SK-N-SH (cell line): Measurements from ENCODE around the gene PEPD. TPM values are rescaled to one million over a fixed set of nuclear protein-coding genes. Genes with fewer than 3 reads are reported as not detected.

Experiments
- CTCF ChIA-PET: fragments of 300-600, 350-600 bp; formaldehyde crosslinking; extraction: SDS; loops from one replicate; lab custom pipeline; 2021; lab: Yijun Ruan, JAX
- POLR2A ChIA-PET: fragments of 350-600 bp; sonication (Branson Sonifier 250); formaldehyde crosslinking; extraction: SDS; loops from one replicate; lab custom pipeline; 2020; ENCODE audit warnings: antibody characterized with exemption, inconsistent platforms; lab: Yijun Ruan, JAX
- DNase-seq: peaks from one replicate; pipeline ENCODE4 v3.0.0; 2012
- H2AFZ ChIP-seq: fragments of 200-600 bp; sonication (generic); 2 replicates; pipeline ENCODE4 v1.8.1; 2016; ENCODE audit warnings: antibody characterized with exemption, mild to moderate bottlenecking, low read depth
- H3F3A ChIP-seq: fragments of 200-600 bp; sonication (generic); replicated peaks from 2 replicates; pipeline ENCODE3; 2016; ENCODE audit warnings: antibody characterized with exemption, mild to moderate bottlenecking; ENCODE audit not compliant: insufficient read depth
- H3K27ac ChIP-seq, 2 experiments: fragments of 200-500 bp in 1 of 2; fragments of 200-600 bp in 1 of 2; sonication (Bioruptor generic) in 1 of 2; sonication (generic), shearing (Covaris generic) in 1 of 2; 2 replicates each; pipeline versions ENCODE4 v1.5.1 to v1.6.1; 2014 to 2016; ENCODE audit warnings: low read depth in 2 of 2, inconsistent platforms in 1 of 2, low read length in 1 of 2, mild to moderate bottlenecking in 1 of 2, mixed read lengths in 1 of 2
- H3K27me3 ChIP-seq: fragments of 200-600 bp; sonication (generic), shearing (Covaris generic); 2 replicates; pipeline ENCODE4 v1.6.1; 2016; ENCODE audit warnings: mixed run types; ENCODE audit not compliant: insufficient read depth
- H3K36me3 ChIP-seq, 2 experiments: fragments of 200-500 bp in 1 of 2; fragments of 200-600 bp in 1 of 2; sonication (Bioruptor generic) in 1 of 2; sonication (generic) in 1 of 2; replicated peaks in 1 of 2; 2 replicates each; pipeline versions ENCODE3 to v1.5.1; 2014 to 2016; ENCODE audit warnings: low read length in 1 of 2, mild to moderate bottlenecking in 1 of 2; ENCODE audit not compliant: insufficient read depth in 2 of 2, control insufficient read depth in 1 of 2
- H3K4me1 ChIP-seq, 2 experiments: fragments of 200-500 bp in 1 of 2; fragments of 200-600 bp in 1 of 2; sonication (Bioruptor generic) in 1 of 2; sonication (generic), shearing (Covaris generic) in 1 of 2; 2 replicates each; pipeline versions ENCODE4 v1.5.1 to v1.6.1; 2014 to 2016; ENCODE audit warnings: low read depth in 1 of 2, low read length in 1 of 2, mixed run types in 1 of 2; ENCODE audit not compliant: insufficient read depth in 2 of 2, control insufficient read depth in 1 of 2
- H3K4me2 ChIP-seq: fragments of 200-600 bp; sonication (generic), shearing (Covaris generic); 2 replicates; pipeline ENCODE4 v1.6.1; 2017; ENCODE audit warnings: mixed run types
- H3K4me3 ChIP-seq, 2 experiments: fragments of 200-500 bp in 1 of 2; fragments of 200-600 bp in 1 of 2; sonication (Bioruptor generic) in 1 of 2; sonication (generic), shearing (Covaris generic) in 1 of 2; 2 replicates each; pipeline versions ENCODE4 v1.5.1 to v1.8.1; 2014 to 2016; ENCODE audit warnings: low read depth in 2 of 2, inconsistent platforms in 1 of 2, low read length in 1 of 2, mild to moderate bottlenecking in 1 of 2, mixed read lengths in 1 of 2, moderate library complexity in 1 of 2
- H3K79me2 ChIP-seq: fragments of 200-600 bp; sonication (generic); 2 replicates; pipeline ENCODE4 v1.8.1; 2017; ENCODE audit warnings: mild to moderate bottlenecking; ENCODE audit not compliant: insufficient read depth
- H3K9ac ChIP-seq: fragments of 200-600 bp; sonication (generic); 2 replicates; pipeline ENCODE4 v1.6.1; 2017; ENCODE audit warnings: mixed run types
- H3K9me2 ChIP-seq: fragments of 200-600 bp; sonication (generic); 2 replicates; pipeline ENCODE4 v1.6.1; 2017; ENCODE audit warnings: mixed run types
- H3K9me3 ChIP-seq: fragments of 200-600 bp; sonication (generic); 2 replicates; pipeline ENCODE4 v1.6.1; 2017; ENCODE audit warnings: mixed run types, mild to moderate bottlenecking, moderate library complexity
- H4K20me1 ChIP-seq: fragments of 200-600 bp; sonication (generic); 2 replicates; pipeline ENCODE4 v1.6.1; 2017; ENCODE audit warnings: mild to moderate bottlenecking, mixed run types; ENCODE audit not compliant: insufficient read depth
- CHD2 ChIP-seq: fragments of 150-350 bp; IDR thresholded peaks from 2 replicates; pipeline ENCODE4 v1.6.1; 2018; ENCODE audit warnings: low read length; ENCODE audit not compliant: partially characterized antibody
- ELF1 ChIP-seq: IDR thresholded peaks from 2 replicates; pipeline ENCODE4 v1.4.0; 2012
- EP300 ChIP-seq, 2 experiments: IDR thresholded peaks; 2 replicates each; pipeline versions ENCODE4 v1.4.0 to v1.6.1; 2012; ENCODE audit warnings: borderline replicate concordance in 1 of 2, low read depth in 1 of 2, low read length in 1 of 2
- EZH2phosphoT487 ChIP-seq: fragments of 200-600 bp; sonication (generic); IDR thresholded peaks from 2 replicates; pipeline ENCODE4 v1.6.1; 2017; ENCODE audit warnings: low read depth, mixed run types, mild to moderate bottlenecking, antibody characterized with exemption, moderate library complexity, borderline replicate concordance
- GABPA ChIP-seq: IDR thresholded peaks from 2 replicates; pipeline ENCODE4 v1.4.0; 2012; ENCODE audit warnings: low read depth, mild to moderate bottlenecking
- GATA2 ChIP-seq: sonication (generic); formaldehyde crosslinking; IDR thresholded peaks from 2 replicates; pipeline ENCODE4 v1.5.0; 2020; ENCODE audit warnings: mild to moderate bottlenecking, missing genetic modification reagents
- JUND ChIP-seq: IDR thresholded peaks from 2 replicates; pipeline ENCODE4 v1.4.0; 2012
- MEF2A ChIP-seq: IDR thresholded peaks from 2 replicates; pipeline ENCODE4 v1.4.0; 2012; ENCODE audit warnings: low read depth, borderline replicate concordance
- MXI1 ChIP-seq: IDR thresholded peaks from 2 replicates; pipeline ENCODE4 v1.6.1; 2012; ENCODE audit warnings: mild to moderate bottlenecking, low read depth, low read length, improper control_type of control experiment
- NRF1 ChIP-seq: IDR thresholded peaks from 2 replicates; pipeline ENCODE4 v1.6.1; 2012; ENCODE audit warnings: low read depth, mild to moderate bottlenecking, low read length
- RAD21 ChIP-seq: IDR thresholded peaks from 2 replicates; pipeline ENCODE4 v1.6.1; 2012; ENCODE audit warnings: mild to moderate bottlenecking, low read length
- RCOR1 ChIP-seq: fragments of 150-350 bp; IDR thresholded peaks from 2 replicates; pipeline ENCODE4 v1.6.1; 2017; ENCODE audit warnings: antibody characterized with exemption, low read length
- RFX5 ChIP-seq: IDR thresholded peaks from 2 replicates; pipeline ENCODE4 v1.6.1; 2012; ENCODE audit warnings: mild to moderate bottlenecking, improper control_type of control experiment, low read length
- RXRA ChIP-seq: IDR thresholded peaks from 2 replicates; pipeline ENCODE4 v1.4.0; 2012; ENCODE audit warnings: low read depth, mild to moderate bottlenecking, borderline replicate concordance
- SIN3A ChIP-seq: IDR thresholded peaks from 2 replicates; pipeline ENCODE4 v1.6.1; 2012; ENCODE audit warnings: low read depth, mild to moderate bottlenecking, low read length, moderate library complexity, borderline replicate concordance
- SMC3 ChIP-seq: IDR thresholded peaks from 2 replicates; pipeline ENCODE4 v1.6.1; 2012; ENCODE audit warnings: low read depth, low read length, improper control_type of control experiment
- TAF1 ChIP-seq: IDR thresholded peaks from 2 replicates; pipeline ENCODE4 v1.6.1; 2012; ENCODE audit warnings: low read depth, mild to moderate bottlenecking, low read length, moderate library complexity, borderline replicate concordance
- TCF12 ChIP-seq: IDR thresholded peaks from 2 replicates; pipeline ENCODE4 v1.4.0; 2012
- TEAD4 ChIP-seq: IDR thresholded peaks from 2 replicates; pipeline ENCODE4 v1.4.0; 2012; ENCODE audit warnings: mild to moderate bottlenecking, borderline replicate concordance; ENCODE audit not compliant: insufficient read depth
- WGBS: methylation state at CpG from one replicate; pipeline ENCODE4 v1.1.6; 2017; ENCODE audit warnings: low lambda C conversion rate; 5-methylcytosine and 5-hydroxymethylcytosine counted together
- polyA plus RNA-seq, 3 experiments: library from polyadenylated mRNA; depleted of rRNA; stranded (reverse); fragments of >200 nt; gene quantifications; 2 replicates each; pipeline ENCODE4 v1.2.3, GENCODE V29; 2012
- TF ChIP-seq, protein P1 (sequence below): IDR thresholded peaks from 2 replicates; pipeline ENCODE4 v1.4.0; 2012; ENCODE audit warnings: low read depth, borderline replicate concordance
- TF ChIP-seq, protein P2 (sequence below): fragments of 150-350 bp; IDR thresholded peaks from 2 replicates; pipeline ENCODE4 v1.6.1; 2016; ENCODE audit warnings: mild to moderate bottlenecking, low read depth, low read length
- TF ChIP-seq, protein P3 (sequence below): IDR thresholded peaks from 2 replicates; pipeline ENCODE4 v1.4.0; 2012; ENCODE audit warnings: low read depth
- TF ChIP-seq, protein P4 (sequence below): IDR thresholded peaks from 2 replicates; pipeline ENCODE4 v1.6.1; 2012; ENCODE audit warnings: mild to moderate bottlenecking, low read depth, low read length, moderate library complexity

The PEPD gene
- polyA plus RNA-seq, 1 of the 3 experiments (the other 2 are of a cell fraction), result 88.9 TPM

DNA sequence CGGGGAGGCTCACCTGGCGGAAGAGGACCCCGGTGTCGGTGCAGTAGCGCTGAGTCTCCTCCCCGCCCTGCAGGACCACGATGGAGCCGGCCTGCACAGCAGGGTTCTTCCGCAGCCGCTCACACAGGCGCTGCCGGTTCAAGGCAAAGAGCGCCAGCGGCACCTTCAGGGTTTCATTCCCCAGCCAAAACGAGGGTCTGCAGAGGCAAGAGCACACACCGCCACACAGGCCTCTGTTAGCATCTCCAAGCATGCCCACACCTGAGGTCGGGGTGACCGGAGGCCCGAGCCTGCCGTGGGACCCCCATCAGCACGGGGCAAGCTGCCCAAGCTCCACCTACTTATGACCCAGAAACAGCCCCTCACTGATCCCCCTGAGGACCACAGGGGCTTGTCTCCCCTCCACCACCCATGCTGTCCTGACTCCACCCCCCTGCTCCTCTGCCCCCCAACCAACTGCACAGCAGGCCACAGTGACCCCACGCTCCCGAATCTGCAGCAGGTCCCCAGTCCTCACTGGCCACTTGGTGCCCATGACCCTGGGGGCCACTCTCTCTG, 8.9 kb downstream of the PEPD start:
- CTCF ChIA-PET, result no interaction called here
- Histone ChIP-seq H3K9me3 (no peaks in the 10 kb centered on the region), H3F3A (no peaks in the 10 kb centered on the region), H4K20me1 (no peaks in the 10 kb centered on the region), H3K9me2 (no peaks in the 10 kb centered on the region), H3K4me1 (peaks cover 0 to 29% of the 10 kb centered on the region in 2 experiments; a peak in 2 of 4 replicates), H3K9ac (no peak overlapping the region), H3K4me3 (no peak overlapping the region), H3K36me3 (peaks cover 0 to 4% of the 10 kb centered on the region in 2 experiments), H2AFZ (no peak overlapping the region), H3K27ac (no peak overlapping the region), H3K27me3 (no peaks in the 10 kb centered on the region), H3K4me2 (no peak overlapping the region), H3K79me2 (peaks cover 3% of the 10 kb centered on the region; the same call in 1 of the 2 replicates)
- no CpG with 5 or more reads among the region's 23 CpGs for WGBS
- POLR2A ChIA-PET, result no interaction called here
- TF ChIP-seq CHD2, result no peak
- no peak for TF ChIP-seq EZH2phosphoT487
- TF ChIP-seq SIN3A, result no peak
- TF ChIP-seq RXRA, result no peak
- TF ChIP-seq ELF1, result no peak
- no peak for TF ChIP-seq RAD21
- TF ChIP-seq, protein P1, sequence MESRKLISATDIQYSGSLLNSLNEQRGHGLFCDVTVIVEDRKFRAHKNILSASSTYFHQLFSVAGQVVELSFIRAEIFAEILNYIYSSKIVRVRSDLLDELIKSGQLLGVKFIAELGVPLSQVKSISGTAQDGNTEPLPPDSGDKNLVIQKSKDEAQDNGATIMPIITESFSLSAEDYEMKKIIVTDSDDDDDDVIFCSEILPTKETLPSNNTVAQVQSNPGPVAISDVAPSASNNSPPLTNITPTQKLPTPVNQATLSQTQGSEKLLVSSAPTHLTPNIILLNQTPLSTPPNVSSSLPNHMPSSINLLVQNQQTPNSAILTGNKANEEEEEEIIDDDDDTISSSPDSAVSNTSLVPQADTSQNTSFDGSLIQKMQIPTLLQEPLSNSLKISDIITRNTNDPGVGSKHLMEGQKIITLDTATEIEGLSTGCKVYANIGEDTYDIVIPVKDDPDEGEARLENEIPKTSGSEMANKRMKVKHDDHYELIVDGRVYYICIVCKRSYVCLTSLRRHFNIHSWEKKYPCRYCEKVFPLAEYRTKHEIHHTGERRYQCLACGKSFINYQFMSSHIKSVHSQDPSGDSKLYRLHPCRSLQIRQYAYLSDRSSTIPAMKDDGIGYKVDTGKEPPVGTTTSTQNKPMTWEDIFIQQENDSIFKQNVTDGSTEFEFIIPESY, result no peak
- TF ChIP-seq NRF1, result no peak
- no peak for TF ChIP-seq TEAD4
- TF ChIP-seq MEF2A, result no peak
- TF ChIP-seq TCF12, result no peak
- TF ChIP-seq, protein P2, sequence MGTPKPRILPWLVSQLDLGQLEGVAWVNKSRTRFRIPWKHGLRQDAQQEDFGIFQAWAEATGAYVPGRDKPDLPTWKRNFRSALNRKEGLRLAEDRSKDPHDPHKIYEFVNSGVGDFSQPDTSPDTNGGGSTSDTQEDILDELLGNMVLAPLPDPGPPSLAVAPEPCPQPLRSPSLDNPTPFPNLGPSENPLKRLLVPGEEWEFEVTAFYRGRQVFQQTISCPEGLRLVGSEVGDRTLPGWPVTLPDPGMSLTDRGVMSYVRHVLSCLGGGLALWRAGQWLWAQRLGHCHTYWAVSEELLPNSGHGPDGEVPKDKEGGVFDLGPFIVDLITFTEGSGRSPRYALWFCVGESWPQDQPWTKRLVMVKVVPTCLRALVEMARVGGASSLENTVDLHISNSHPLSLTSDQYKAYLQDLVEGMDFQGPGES, result no peak
- TF ChIP-seq SMC3, result no peak
- TF ChIP-seq TAF1, result no peak
- no peak for TF ChIP-seq JUND
- no peak for DNase-seq

DNA sequence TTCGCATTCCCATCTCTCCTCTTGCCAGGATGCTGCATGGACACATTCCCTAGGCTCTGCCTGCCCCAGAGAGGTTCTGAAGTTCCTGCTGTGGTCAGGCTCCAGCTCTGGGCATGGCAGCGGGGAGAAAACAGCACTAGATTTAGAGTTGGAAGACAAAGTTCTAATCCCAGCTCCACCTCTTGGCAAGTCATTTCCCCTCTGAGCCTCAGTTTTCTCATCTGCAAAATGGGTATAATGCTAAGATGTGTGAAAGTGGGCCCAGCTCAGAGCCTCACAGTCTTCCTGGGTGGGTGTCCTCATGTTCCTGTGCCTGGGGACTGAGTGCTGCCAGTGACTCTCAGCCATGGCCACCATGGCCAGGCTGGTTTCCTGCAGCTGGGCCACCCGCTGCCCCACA, 9.6 kb downstream of the PEPD start:
- POLR2A ChIA-PET, result no interaction called here
- no peak overlapping the region for H3K27ac ChIP-seq
- CTCF ChIA-PET, result interaction anchor here (2.3 kb wide), 1 partner anchor 105 kb away, joined by 5 read pairs; no protein-coding TSS in a partner anchor
- TF ChIP-seq GABPA (no peak), MXI1 (no peak), NRF1 (no peak), RFX5 (no peak), EP300 (IDR thresholded peaks at IDR 0.05; ENCODE audit: borderline replicate concordance in 1 of 2, low read depth in 1 of 2, low read length in 1 of 2) (no peak), GATA2 (CRISPR knock-in tag) (no peak), RXRA (no peak), RCOR1 (no peak), TAF1 (no peak)
- TF ChIP-seq, protein P3, sequence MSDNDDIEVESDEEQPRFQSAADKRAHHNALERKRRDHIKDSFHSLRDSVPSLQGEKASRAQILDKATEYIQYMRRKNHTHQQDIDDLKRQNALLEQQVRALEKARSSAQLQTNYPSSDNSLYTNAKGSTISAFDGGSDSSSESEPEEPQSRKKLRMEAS, result no peak
- TF ChIP-seq, protein P4, sequence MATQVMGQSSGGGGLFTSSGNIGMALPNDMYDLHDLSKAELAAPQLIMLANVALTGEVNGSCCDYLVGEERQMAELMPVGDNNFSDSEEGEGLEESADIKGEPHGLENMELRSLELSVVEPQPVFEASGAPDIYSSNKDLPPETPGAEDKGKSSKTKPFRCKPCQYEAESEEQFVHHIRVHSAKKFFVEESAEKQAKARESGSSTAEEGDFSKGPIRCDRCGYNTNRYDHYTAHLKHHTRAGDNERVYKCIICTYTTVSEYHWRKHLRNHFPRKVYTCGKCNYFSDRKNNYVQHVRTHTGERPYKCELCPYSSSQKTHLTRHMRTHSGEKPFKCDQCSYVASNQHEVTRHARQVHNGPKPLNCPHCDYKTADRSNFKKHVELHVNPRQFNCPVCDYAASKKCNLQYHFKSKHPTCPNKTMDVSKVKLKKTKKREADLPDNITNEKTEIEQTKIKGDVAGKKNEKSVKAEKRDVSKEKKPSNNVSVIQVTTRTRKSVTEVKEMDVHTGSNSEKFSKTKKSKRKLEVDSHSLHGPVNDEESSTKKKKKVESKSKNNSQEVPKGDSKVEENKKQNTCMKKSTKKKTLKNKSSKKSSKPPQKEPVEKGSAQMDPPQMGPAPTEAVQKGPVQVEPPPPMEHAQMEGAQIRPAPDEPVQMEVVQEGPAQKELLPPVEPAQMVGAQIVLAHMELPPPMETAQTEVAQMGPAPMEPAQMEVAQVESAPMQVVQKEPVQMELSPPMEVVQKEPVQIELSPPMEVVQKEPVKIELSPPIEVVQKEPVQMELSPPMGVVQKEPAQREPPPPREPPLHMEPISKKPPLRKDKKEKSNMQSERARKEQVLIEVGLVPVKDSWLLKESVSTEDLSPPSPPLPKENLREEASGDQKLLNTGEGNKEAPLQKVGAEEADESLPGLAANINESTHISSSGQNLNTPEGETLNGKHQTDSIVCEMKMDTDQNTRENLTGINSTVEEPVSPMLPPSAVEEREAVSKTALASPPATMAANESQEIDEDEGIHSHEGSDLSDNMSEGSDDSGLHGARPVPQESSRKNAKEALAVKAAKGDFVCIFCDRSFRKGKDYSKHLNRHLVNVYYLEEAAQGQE, result no peak

More for the DNA sequence above, 9.6 kb downstream of the PEPD start:
- no peaks in the 10 kb centered on the region for H3K9me3 ChIP-seq
- no peaks in the 10 kb centered on the region for H4K20me1 ChIP-seq
- WGBS, result 94% methylated on average over 2 of the region's 3 CpGs
- H3K4me1 ChIP-seq, result peaks cover 0 to 34% of the 10 kb centered on the region in 2 experiments; a peak in 2 of 4 replicates
- H3F3A ChIP-seq, result no peaks in the 10 kb centered on the region
- no peak overlapping the region for H3K9ac ChIP-seq
- no peak overlapping the region for H2AFZ ChIP-seq
- peaks cover 0 to 4% of the 10 kb centered on the region in 2 experiments for H3K36me3 ChIP-seq
- H3K4me3 ChIP-seq, result no peak overlapping the region
- peaks cover 3% of the 10 kb centered on the region; the same call in 1 of the 2 replicates for H3K79me2 ChIP-seq
- H3K27me3 ChIP-seq, result no peaks in the 10 kb centered on the region
- no peak for DNase-seq
- H3K9me2 ChIP-seq, result no peaks in the 10 kb centered on the region
- no peak overlapping the region for H3K4me2 ChIP-seq
